Hematopoietic multipotent progenitor cell treated with erythropoietin and hydrocortisone succinate and interleukin-3 and kit ligand, for 6 days (in vitro differentiated cells): ENCODE measurements around the gene CHAMP1.
"Not testable (repeated sequence)": the region's sequence is repeated elsewhere in the genome, so short reads cannot be mapped to it uniquely, and the experiment has no call there.

Source experiments
- DNase-seq: peaks from one replicate; pipeline ENCODE4 v3.0.0-alpha.2; 2015

The CHAMP1 gene

GRCh38 chr13:114303700-114304327, 10.5 kb upstream of the CHAMP1 start:
- DNase-seq = no peak

- no peak for DNase-seq
Observed at GRCh38 chr13:114304346-114305034, 9.8 kb upstream of the CHAMP1 start.

GRCh38 chr13:114309086-114309485, 5.2 kb upstream of the CHAMP1 start:
- no peak for DNase-seq

- no peak for DNase-seq
Observed at GRCh38 chr13:114309806-114310410, 4.4 kb upstream of the CHAMP1 start.

- DNase-seq = no peak
Observed at GRCh38 chr13:114310956-114311355, 3.3 kb upstream of the CHAMP1 start.

GRCh38 chr13:114311387-114311786, 2.9 kb upstream of the CHAMP1 start:
- DNase-seq = no peak

- no peak for DNase-seq
Observed at GRCh38 chr13:114311908-114312307, 2.4 kb upstream of the CHAMP1 start.

- peak; percentile 29 for DNase-seq
Observed at GRCh38 chr13:114313061-114313860, 1.0 kb upstream of the CHAMP1 start.

- peak; percentile 24 for DNase-seq
Observed at GRCh38 chr13:114315074-114315785, 927 bp downstream of the CHAMP1 start.

GRCh38 chr13:114318624-114319023, 4.3 kb downstream of the CHAMP1 start:
- DNase-seq = peak; percentile 30

- no peak for DNase-seq
Observed at GRCh38 chr13:114319441-114319913, 5.2 kb downstream of the CHAMP1 start.

GRCh38 chr13:114320065-114320464, 5.8 kb downstream of the CHAMP1 start:
- DNase-seq = peak; percentile 89

- DNase-seq = no peak
Observed at GRCh38 chr13:114321256-114321655, 7.0 kb downstream of the CHAMP1 start.

GRCh38 chr13:114323349-114323748, 9.0 kb downstream of the CHAMP1 start:
- no peak for DNase-seq

- no peak for DNase-seq
Observed at GRCh38 chr13:114324334-114324733, 10.0 kb downstream of the CHAMP1 start.

GRCh38 chr13:114325729-114326128, 11.4 kb downstream of the CHAMP1 start:
- peak; percentile 50 for DNase-seq

GRCh38 chr13:114328034-114328433, 13.7 kb downstream of the CHAMP1 start:
- DNase-seq = no peak

GRCh38 chr13:114328595-114328994, 14.3 kb downstream of the CHAMP1 start:
- no peak for DNase-seq

GRCh38 chr13:114330086-114330485, 15.8 kb downstream of the CHAMP1 start:
- no peak for DNase-seq

GRCh38 chr13:114333881-114334280, 19.6 kb downstream of the CHAMP1 start:
- not testable (repeated sequence) for DNase-seq

GRCh38 chr13:114334305-114335053, 20.2 kb downstream of the CHAMP1 start:
- no peak for DNase-seq

- not testable (repeated sequence) for DNase-seq
Observed at GRCh38 chr13:114336457-114336856, 22.2 kb downstream of the CHAMP1 start.
